Astrocyte of the cerebellum (primary cell): ENCODE data around the gene CDK5RAP1.
A peak's percentile ranks its signal among the peaks of the same experiment; 100 is the strongest.

Source experiments
- DNase-seq: peaks from one replicate; pipeline ENCODE4 v3.0.0-alpha.2; 2011; ENCODE audit warnings: low read depth
- H3K4me3 ChIP-seq: 2 replicates; pipeline ENCODE4 v1.5.1; 2011; ENCODE audit warnings: mild to moderate bottlenecking, low read depth, low read length, moderate library complexity
- CTCF ChIP-seq: IDR thresholded peaks from 2 replicates; pipeline ENCODE4 v1.5.1; 2012; ENCODE audit warnings: low read length, low read depth, moderate library complexity, mild to moderate bottlenecking; ENCODE audit errors: missing control alignments
- in situ Hi-C: cut with HindIII; loops from 2 replicates; pipeline ENCODE4 v1.10.0; 2017; ENCODE audit warnings: low sequenced_read_pairs

CDK5RAP1 gene

GRCh38 chr20:33408716-33409654 is 7.7 kb upstream of the CDK5RAP1 start:
- no peak for DNase-seq
- H3K4me3 ChIP-seq = no peak overlapping the region
- TF ChIP-seq CTCF = no peak
- in situ Hi-C loops = no loop called here

GRCh38 chr20:33408313-33408712 is 7.0 kb upstream of the CDK5RAP1 start:
- no peak for DNase-seq
- in situ Hi-C loops = no loop called here
- no peak overlapping the region for H3K4me3 ChIP-seq
- no peak for TF ChIP-seq CTCF

GRCh38 chr20:33407796-33408195 is 6.5 kb upstream of the CDK5RAP1 start:
- DNase-seq = no peak
- no peak overlapping the region for H3K4me3 ChIP-seq
- in situ Hi-C loops = no loop called here
- no peak for TF ChIP-seq CTCF

- no peak for DNase-seq
- in situ Hi-C loops = no loop called here
- no peak overlapping the region for H3K4me3 ChIP-seq
- no peak for TF ChIP-seq CTCF
These were observed 5.9 kb upstream of the CDK5RAP1 start for GRCh38 chr20:33407251-33407650.

GRCh38 chr20:33404281-33404680 is 3.0 kb upstream of the CDK5RAP1 start:
- in situ Hi-C loops = no loop called here
- TF ChIP-seq CTCF = no peak
- no peak for DNase-seq
- no peak overlapping the region for H3K4me3 ChIP-seq

GRCh38 chr20:33401921-33402369 is 626 bp upstream of the CDK5RAP1 start:
- peak overlapping the region; percentile 99 for H3K4me3 ChIP-seq
- in situ Hi-C loops = no loop called here
- TF ChIP-seq CTCF = no peak
- DNase-seq = no peak
